VCaP (cell line): ENCODE measurements around the gene PNLIPRP2.

Experiments
- H3K27ac ChIP-seq: fragments of 450-650 bp; 2 replicates; pipeline ENCODE4 v1.5.1; 2017
- TF ChIP-seq, protein P1 (sequence below): fragments of 450-650 bp; conservative IDR thresholded peaks from 2 replicates; pipeline ENCODE4 v1.5.1; 2017; ENCODE audit warnings: mild to moderate bottlenecking, moderate library complexity

The PNLIPRP2 gene

GRCh38 chr10:116673866-116674265, 53.1 kb downstream of the PNLIPRP2 start:
- no peak overlapping the region for H3K27ac ChIP-seq
- TF ChIP-seq, protein P1, sequence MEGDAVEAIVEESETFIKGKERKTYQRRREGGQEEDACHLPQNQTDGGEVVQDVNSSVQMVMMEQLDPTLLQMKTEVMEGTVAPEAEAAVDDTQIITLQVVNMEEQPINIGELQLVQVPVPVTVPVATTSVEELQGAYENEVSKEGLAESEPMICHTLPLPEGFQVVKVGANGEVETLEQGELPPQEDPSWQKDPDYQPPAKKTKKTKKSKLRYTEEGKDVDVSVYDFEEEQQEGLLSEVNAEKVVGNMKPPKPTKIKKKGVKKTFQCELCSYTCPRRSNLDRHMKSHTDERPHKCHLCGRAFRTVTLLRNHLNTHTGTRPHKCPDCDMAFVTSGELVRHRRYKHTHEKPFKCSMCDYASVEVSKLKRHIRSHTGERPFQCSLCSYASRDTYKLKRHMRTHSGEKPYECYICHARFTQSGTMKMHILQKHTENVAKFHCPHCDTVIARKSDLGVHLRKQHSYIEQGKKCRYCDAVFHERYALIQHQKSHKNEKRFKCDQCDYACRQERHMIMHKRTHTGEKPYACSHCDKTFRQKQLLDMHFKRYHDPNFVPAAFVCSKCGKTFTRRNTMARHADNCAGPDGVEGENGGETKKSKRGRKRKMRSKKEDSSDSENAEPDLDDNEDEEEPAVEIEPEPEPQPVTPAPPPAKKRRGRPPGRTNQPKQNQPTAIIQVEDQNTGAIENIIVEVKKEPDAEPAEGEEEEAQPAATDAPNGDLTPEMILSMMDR, result no peak

- TF ChIP-seq, protein P1, result no peak
- H3K27ac ChIP-seq, result no peak overlapping the region
Observed at GRCh38 chr10:116674901-116675423, 54.2 kb downstream of the PNLIPRP2 start.

DNA sequence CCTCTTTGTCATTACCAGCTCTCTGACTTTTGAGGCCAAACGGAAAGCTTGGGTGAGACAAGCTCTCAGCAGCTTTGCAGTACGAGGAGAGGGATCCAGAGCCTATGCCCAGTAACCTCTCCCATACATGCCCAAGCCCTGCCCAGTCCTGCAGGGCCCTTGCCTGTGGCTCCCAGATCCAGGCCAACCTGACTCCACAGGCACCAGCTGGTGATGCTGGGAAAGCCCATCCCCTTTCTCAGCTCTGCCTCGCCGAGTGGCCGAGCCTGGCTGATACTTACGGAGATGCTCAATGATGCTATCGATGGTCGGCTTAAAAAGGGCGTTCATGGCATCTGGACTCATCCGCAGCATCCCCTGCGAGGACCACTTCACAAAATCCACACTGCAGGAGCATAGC, 55.4 kb downstream of the PNLIPRP2 start:
- no peak overlapping the region for H3K27ac ChIP-seq
- TF ChIP-seq, protein P1, result no peak

- H3K27ac ChIP-seq, result no peak overlapping the region
- TF ChIP-seq, protein P1, result no peak
Observed at GRCh38 chr10:116676633-116677032, 55.9 kb downstream of the PNLIPRP2 start.

DNA sequence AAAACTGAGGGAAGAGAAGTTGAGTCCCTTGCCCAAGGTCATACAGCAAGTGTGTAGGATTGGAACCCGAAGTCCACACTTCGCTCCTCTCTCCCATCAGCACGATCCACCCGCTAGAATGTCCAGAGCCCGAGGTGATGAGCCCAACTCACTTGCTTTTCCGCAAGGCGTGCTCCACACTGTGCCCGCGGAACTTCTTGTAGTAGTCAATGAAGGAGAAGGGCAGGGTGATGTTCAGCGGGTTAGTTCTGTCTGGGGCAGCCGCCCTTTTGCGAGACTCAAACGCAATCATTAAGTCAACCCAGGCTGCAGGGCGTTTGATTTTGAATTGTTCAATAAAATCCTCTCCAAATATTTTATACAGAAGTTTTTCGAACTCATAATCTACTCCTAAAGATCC, 58.6 kb downstream of the PNLIPRP2 start:
- TF ChIP-seq, protein P1, result no peak
- no peak overlapping the region for H3K27ac ChIP-seq

GRCh38 chr10:116683166-116683565, 62.4 kb downstream of the PNLIPRP2 start:
- H3K27ac ChIP-seq, result no peak overlapping the region
- TF ChIP-seq, protein P1, result no peak

GRCh38 chr10:116683821-116684220, 63.1 kb downstream of the PNLIPRP2 start:
- TF ChIP-seq, protein P1, result no peak
- no peak overlapping the region for H3K27ac ChIP-seq

DNA sequence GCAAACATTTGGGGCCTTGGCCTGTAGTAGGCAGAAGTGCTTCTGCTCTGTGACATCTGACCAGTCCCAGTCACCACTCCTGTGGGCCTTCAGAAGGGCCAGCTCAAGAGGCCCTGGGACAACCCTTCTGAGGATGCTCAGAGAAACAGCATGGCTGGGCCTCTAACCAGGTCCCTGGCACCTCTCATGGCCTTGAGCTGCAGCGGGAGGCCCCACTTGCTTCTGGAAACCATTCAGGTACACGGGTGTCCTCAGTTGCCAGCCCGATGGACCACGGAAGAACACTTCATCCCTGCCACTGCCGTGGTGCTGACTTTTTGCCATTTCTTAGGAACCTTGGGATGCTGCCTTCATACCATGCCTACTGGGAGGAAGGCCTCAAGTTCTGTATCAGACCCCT, 64.0 kb downstream of the PNLIPRP2 start:
- no peak overlapping the region for H3K27ac ChIP-seq
- TF ChIP-seq, protein P1, result no peak
